ENCODE results near the gene SNAPC4. TPM values are rescaled to one million over a fixed set of nuclear protein-coding genes. Genes with fewer than 3 reads are reported as not detected.

Gene SNAPC4
- total and polyA plus RNA-seq, 4 donors: 1.6 to 13.9 (median 7.3) TPM

DNA sequence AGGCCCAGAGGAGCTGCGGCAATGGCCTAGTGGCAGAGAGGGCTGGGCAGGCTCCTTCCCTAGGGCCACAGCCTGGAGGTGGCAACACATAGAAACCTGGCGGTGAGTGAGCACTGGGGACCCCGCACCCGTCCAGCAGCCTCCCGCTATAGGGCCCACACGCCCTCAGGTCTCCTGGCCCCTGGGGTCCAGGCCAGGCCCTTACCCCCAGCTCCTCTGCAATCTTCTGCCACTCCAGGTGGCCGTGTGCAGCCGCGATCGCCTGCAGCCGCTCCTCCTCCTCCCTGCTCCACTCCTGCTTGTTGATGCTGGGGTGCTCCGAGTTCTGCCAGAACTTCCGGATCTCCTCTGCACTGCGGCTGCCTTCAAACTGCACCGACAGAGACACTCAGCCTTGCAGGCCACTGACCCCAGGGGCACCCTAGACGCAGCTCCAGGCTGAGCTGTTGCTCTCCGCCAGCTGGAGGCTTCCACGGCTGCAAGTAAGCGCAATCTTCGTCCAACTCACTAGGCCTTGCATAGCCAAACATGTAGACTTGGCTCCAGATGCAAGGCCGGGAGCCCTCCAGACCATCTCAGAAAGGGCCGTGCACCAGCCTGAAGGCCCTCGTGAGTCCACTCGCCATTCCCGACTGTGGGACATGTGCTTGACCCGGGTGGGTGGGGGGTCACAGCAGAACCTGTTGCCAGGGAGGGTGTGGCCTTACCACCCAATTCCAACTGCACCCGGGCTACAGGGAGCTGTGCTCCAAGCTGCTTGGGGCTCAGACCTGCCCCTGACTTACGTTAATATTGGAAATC lies 8.0 kb downstream of the SNAPC4 start:
- no peaks in the 10 kb centered on the region for H3K27me3 ChIP-seq (ENCODE audit: control insufficient read depth in 1 of 2, insufficient read depth in 2 of 2, low read length in 1 of 2)
- WGBS, 2 donors: 90 to 92% methylated on average over 27 to 28 of the region's 28 CpGs
- no peaks in the 10 kb centered on the region for H3K9me3 ChIP-seq (ENCODE audit: control insufficient read depth, low read length)
- DNase-seq (no peak), ATAC-seq (ENCODE audit: low FRiP score) (peak; percentile 42)
- H3K4me1 ChIP-seq (ENCODE audit: control insufficient read depth in 1 of 2, insufficient read depth in 2 of 2, low read length in 2 of 2): no peaks in the 10 kb centered on the region
- no peak overlapping the region for H3K27ac ChIP-seq (ENCODE audit: low read depth in 1 of 2, low read length in 2 of 2)
- intact Hi-C loops (cut with DNase I): no loop called here
- H3K36me3 ChIP-seq (ENCODE audit: control insufficient read depth in 1 of 2, insufficient read depth in 2 of 2, low read length in 1 of 2): peaks cover 0 to 4% of the 10 kb centered on the region in 2 donors
- H3K4me3 ChIP-seq (ENCODE audit: low read length in 2 of 2): no peak overlapping the region

DNA sequence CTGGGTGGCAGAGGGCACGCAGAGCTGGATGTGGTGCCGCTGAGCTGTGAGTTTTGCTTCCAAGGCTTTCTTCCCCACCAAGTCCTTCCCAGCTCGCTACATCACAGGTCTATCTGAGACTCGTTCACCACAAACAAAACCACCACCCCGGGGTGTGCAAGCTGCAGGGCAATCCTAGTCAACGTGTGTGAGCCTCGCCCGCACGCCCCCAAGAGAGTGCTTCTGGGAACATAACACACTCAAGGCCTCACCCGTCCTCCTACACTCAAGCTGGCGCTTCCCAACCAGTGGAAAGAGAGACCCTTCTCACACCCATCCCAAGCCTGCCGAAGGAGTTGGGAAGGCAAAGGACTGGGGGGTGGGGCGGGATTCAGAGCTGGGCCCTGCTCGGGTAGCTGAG lies 10.6 kb downstream of the SNAPC4 start:
- ATAC-seq (ENCODE audit: low FRiP score): no peak
- no peak overlapping the region for H3K27ac ChIP-seq (ENCODE audit: low read depth in 1 of 2, low read length in 2 of 2)
- intact Hi-C loops (cut with DNase I): no loop called here
- H3K36me3 ChIP-seq (ENCODE audit: control insufficient read depth in 1 of 2, insufficient read depth in 2 of 2, low read length in 1 of 2): no peaks in the 10 kb centered on the region
- H3K27me3 ChIP-seq (ENCODE audit: control insufficient read depth in 1 of 2, insufficient read depth in 2 of 2, low read length in 1 of 2): no peaks in the 10 kb centered on the region
- no peaks in the 10 kb centered on the region for H3K9me3 ChIP-seq (ENCODE audit: control insufficient read depth, low read length)
- 88% methylated on average over 14 of the region's 14 CpGs for WGBS, 2 donors
- no peak overlapping the region for H3K4me3 ChIP-seq (ENCODE audit: low read length in 2 of 2)
- H3K4me1 ChIP-seq (ENCODE audit: control insufficient read depth in 1 of 2, insufficient read depth in 2 of 2, low read length in 2 of 2): no peaks in the 10 kb centered on the region
- no peak for DNase-seq

DNA sequence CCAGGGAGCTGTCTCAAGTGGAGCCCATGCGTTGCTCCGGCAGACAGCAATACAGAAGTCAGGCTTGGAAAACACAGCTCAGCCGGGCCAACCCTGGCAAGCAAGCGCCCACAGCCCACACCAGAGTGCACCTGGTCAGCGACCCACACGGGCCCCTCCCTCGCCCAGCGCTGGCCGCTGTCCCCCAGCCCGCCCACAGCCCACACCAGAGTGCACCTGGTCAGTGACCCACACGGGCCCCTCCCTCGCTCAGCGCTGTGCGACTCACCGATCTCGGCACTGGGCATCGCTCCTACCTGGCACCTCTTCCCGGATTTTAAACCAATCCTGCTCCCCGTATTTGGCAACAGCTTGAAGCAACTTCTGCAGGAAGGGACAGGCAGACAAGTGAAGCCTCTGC lies 12.8 kb downstream of the SNAPC4 start:
- DNase-seq: no peak
- Histone ChIP-seq H3K27me3 (ENCODE audit: control insufficient read depth in 1 of 2, insufficient read depth in 2 of 2, low read length in 1 of 2) (no peaks in the 10 kb centered on the region), H3K36me3 (ENCODE audit: control insufficient read depth in 1 of 2, insufficient read depth in 2 of 2, low read length in 1 of 2) (peaks cover 0 to 3% of the 10 kb centered on the region in 2 donors), H3K9me3 (ENCODE audit: control insufficient read depth, low read length) (no peaks in the 10 kb centered on the region), H3K27ac (ENCODE audit: low read depth in 1 of 2, low read length in 2 of 2) (no peak overlapping the region), H3K4me3 (ENCODE audit: low read length in 2 of 2) (no peak overlapping the region), H3K4me1 (ENCODE audit: control insufficient read depth in 1 of 2, insufficient read depth in 2 of 2, low read length in 2 of 2) (no peaks in the 10 kb centered on the region)
- WGBS, 2 donors: 97% methylated on average over 19 of the region's 19 CpGs
- ATAC-seq (ENCODE audit: low FRiP score): no peak
- intact Hi-C loops (cut with DNase I): no loop called here

DNA sequence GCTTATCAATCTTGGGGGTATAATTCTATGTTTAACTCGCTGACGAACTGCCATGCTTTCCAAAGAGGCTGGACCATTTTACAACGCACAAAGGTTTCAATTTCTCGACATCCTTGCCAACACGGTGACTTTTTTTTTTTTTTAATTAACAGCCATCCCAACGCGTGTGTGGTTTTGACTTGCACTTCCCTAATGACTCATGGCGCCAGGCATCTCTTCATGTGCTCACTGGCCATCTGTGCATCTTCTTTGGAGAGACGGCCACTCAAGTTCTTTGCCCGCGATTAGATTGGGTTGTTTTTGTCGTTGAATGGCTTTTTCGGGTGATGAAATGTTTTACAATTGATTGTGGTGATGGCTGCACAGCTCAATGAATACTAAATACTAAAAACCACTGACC lies 14.0 kb downstream of the SNAPC4 start:
- no peak for DNase-seq
- H3K36me3 ChIP-seq (ENCODE audit: control insufficient read depth in 1 of 2, insufficient read depth in 2 of 2, low read length in 1 of 2): peaks cover 0 to 4% of the 10 kb centered on the region in 2 donors
- no peak for ATAC-seq (ENCODE audit: low FRiP score)
- no peaks in the 10 kb centered on the region for H3K27me3 ChIP-seq (ENCODE audit: control insufficient read depth in 1 of 2, insufficient read depth in 2 of 2, low read length in 1 of 2)
- 92% methylated on average over 13 of the region's 13 CpGs for WGBS, 2 donors
- no peak overlapping the region for H3K4me3 ChIP-seq (ENCODE audit: low read length in 2 of 2)
- H3K27ac ChIP-seq (ENCODE audit: low read depth in 1 of 2, low read length in 2 of 2): no peak overlapping the region
- no peaks in the 10 kb centered on the region for H3K4me1 ChIP-seq (ENCODE audit: control insufficient read depth in 1 of 2, insufficient read depth in 2 of 2, low read length in 2 of 2)
- no peaks in the 10 kb centered on the region for H3K9me3 ChIP-seq (ENCODE audit: control insufficient read depth, low read length)
- intact Hi-C loops (cut with DNase I): no loop called here

DNA sequence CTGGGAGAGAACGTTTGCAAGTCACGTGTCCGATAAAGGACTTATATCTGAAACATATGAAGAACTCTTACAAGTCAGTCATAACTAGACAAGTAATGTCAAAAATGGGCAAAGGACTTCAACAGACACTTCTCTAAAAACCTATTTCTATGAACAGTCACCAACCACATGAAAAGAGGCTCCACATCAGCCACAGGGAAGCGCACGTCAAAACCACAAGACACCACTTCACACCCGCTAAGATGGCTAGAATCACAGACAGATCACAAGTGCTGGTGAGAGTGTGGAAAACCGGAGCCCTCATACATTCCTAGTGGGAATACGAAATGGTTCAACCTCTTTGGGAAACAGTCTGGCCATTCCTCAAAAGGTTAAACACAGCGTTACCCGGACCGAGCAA lies 15.0 kb downstream of the SNAPC4 start:
- DNase-seq: no peak
- H3K27ac ChIP-seq (ENCODE audit: low read depth in 1 of 2, low read length in 2 of 2): no peak overlapping the region
- no peaks in the 10 kb centered on the region for H3K9me3 ChIP-seq (ENCODE audit: control insufficient read depth, low read length)
- no peaks in the 10 kb centered on the region for H3K27me3 ChIP-seq (ENCODE audit: control insufficient read depth in 1 of 2, insufficient read depth in 2 of 2, low read length in 1 of 2)
- no peak for ATAC-seq (ENCODE audit: low FRiP score)
- no peaks in the 10 kb centered on the region for H3K4me1 ChIP-seq (ENCODE audit: control insufficient read depth in 1 of 2, insufficient read depth in 2 of 2, low read length in 2 of 2)
- H3K4me3 ChIP-seq (ENCODE audit: low read length in 2 of 2): no peak overlapping the region
- intact Hi-C loops (cut with DNase I): no loop called here
- WGBS, 2 donors: 92 to 94% methylated on average over 11 of the region's 11 CpGs
- H3K36me3 ChIP-seq (ENCODE audit: control insufficient read depth in 1 of 2, insufficient read depth in 2 of 2, low read length in 1 of 2): peaks cover 0 to 4% of the 10 kb centered on the region in 2 donors

DNA sequence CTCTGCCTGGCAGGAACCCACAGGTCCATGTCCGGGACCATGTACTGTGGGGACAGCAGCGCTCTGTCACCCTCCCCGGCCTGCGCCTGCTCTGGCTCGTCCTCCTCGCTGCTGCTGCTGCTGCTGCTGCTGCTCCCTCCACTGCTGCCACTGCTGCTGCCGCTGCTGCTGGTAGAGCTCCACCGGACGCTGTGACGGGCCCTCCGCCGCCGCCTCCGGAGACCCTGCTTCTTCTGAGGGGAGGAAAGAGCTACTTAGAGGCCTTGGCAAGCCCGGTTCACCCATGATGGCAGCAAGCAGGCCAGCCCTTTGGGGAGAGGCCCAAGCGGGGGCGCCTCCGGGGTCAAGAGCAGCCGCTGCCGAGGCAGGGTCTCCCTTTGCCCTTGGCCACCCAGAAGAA lies 16.5 kb downstream of the SNAPC4 start:
- whole genome bisulfite sequencing, 2 donors: 93 to 96% methylated on average over 18 to 20 of the region's 20 CpGs
- intact Hi-C loops (cut with DNase I): no loop called here
- DNase-seq (no peak), ATAC-seq (ENCODE audit: low FRiP score) (no peak)
- Histone ChIP-seq H3K4me3 (ENCODE audit: low read length in 2 of 2) (no peak overlapping the region), H3K4me1 (ENCODE audit: control insufficient read depth in 1 of 2, insufficient read depth in 2 of 2, low read length in 2 of 2) (no peaks in the 10 kb centered on the region), H3K9me3 (ENCODE audit: control insufficient read depth, low read length) (no peaks in the 10 kb centered on the region), H3K27me3 (ENCODE audit: control insufficient read depth in 1 of 2, insufficient read depth in 2 of 2, low read length in 1 of 2) (no peaks in the 10 kb centered on the region), H3K36me3 (ENCODE audit: control insufficient read depth in 1 of 2, insufficient read depth in 2 of 2, low read length in 1 of 2) (peaks cover 0 to 4% of the 10 kb centered on the region in 2 donors), H3K27ac (ENCODE audit: low read depth in 1 of 2, low read length in 2 of 2) (no peak overlapping the region)

DNA sequence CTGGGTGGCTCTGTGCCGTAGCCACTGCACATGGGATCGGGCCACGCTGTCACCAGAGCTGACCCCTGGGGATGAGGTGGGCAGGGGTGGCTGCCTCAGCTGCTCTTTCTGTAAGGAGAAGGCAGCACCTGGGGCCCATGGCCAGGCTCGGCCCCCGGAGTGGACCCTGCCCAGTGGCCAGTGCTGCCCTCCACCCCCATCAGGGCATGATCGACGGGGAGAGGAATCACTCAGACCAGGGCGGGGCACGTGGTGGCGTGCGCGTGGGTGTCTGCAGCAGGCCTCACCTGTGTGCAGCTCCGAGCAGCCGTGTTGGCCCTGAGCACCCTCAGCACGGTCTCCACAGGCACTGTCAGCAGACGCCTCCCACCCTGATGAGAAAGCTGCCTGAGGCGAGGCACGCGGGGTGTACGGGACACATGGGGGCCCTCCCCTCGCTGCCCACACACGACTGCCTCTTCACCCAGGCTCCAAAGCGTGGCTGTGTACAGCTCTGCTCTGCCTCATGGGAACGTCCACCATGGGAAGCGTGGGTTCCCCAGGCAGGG lies 17.9 kb downstream of the SNAPC4 start:
- DNase-seq: no peak
- intact Hi-C loops (cut with DNase I): no loop called here
- 91 to 92% methylated on average over 23 to 25 of the region's 25 CpGs for WGBS, 2 donors
- Histone ChIP-seq H3K4me1 (ENCODE audit: control insufficient read depth in 1 of 2, insufficient read depth in 2 of 2, low read length in 2 of 2) (no peaks in the 10 kb centered on the region), H3K36me3 (ENCODE audit: control insufficient read depth in 1 of 2, insufficient read depth in 2 of 2, low read length in 1 of 2) (peaks cover 0 to 4% of the 10 kb centered on the region in 2 donors), H3K27me3 (ENCODE audit: control insufficient read depth in 1 of 2, insufficient read depth in 2 of 2, low read length in 1 of 2) (no peaks in the 10 kb centered on the region), H3K27ac (ENCODE audit: low read depth in 1 of 2, low read length in 2 of 2) (no peak overlapping the region), H3K4me3 (ENCODE audit: low read length in 2 of 2) (no peak overlapping the region), H3K9me3 (ENCODE audit: control insufficient read depth, low read length) (no peaks in the 10 kb centered on the region)
- ATAC-seq (ENCODE audit: low FRiP score): no peak

DNA sequence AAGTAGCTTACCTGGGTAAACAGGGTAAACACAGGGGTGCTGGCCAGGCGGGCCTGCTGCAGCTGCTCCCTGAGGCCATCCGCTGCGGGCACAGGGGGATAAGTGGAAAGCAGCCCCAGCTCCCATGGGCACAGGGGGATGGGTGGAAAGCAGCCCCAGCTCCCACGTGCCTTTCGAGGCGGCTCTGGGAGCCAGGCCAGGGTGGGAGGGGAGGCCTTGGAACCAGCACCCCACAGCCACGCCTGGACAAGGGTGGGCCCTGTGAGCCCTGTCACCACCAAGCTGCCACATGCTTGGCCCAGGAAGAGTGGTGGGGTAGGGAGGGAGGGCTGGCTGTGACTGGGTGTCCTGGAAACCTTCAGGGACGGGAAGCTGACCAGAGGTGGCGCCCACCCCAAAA lies 18.7 kb downstream of the SNAPC4 start:
- intact Hi-C loops (cut with DNase I): no loop called here
- Histone ChIP-seq H3K27ac (ENCODE audit: low read depth in 1 of 2, low read length in 2 of 2) (no peak overlapping the region), H3K4me3 (ENCODE audit: low read length in 2 of 2) (no peak overlapping the region), H3K27me3 (ENCODE audit: control insufficient read depth in 1 of 2, insufficient read depth in 2 of 2, low read length in 1 of 2) (no peaks in the 10 kb centered on the region), H3K36me3 (ENCODE audit: control insufficient read depth in 1 of 2, insufficient read depth in 2 of 2, low read length in 1 of 2) (peaks cover 0 to 4% of the 10 kb centered on the region in 2 donors), H3K9me3 (ENCODE audit: control insufficient read depth, low read length) (no peaks in the 10 kb centered on the region), H3K4me1 (ENCODE audit: control insufficient read depth in 1 of 2, insufficient read depth in 2 of 2, low read length in 2 of 2) (no peaks in the 10 kb centered on the region)
- 61 to 70% methylated on average over 9 of the region's 9 CpGs for WGBS, 2 donors
- no peak for ATAC-seq (ENCODE audit: low FRiP score)
- no peak for DNase-seq

DNA sequence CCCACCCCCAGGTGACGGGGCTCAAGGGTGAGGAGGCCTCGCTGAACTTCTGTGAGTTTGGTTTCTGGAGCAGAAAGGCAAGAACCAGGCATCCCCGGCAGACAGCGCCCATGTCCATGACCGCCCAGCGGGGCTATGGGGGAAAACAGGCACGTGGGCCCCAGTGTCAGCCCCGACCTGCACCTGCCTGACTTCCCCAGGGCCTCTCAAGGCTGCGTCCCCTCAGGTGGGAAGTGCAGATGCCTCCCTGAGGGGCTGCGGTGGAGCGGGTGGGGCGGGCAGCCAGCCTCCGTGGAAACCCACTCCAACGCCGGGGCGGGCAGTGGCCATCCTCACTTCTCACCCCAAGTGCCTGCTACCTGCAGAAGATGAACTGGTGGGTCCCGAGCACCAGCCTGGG lies 19.6 kb downstream of the SNAPC4 start:
- Histone ChIP-seq H3K4me1 (ENCODE audit: control insufficient read depth in 1 of 2, insufficient read depth in 2 of 2, low read length in 2 of 2) (no peaks in the 10 kb centered on the region), H3K9me3 (ENCODE audit: control insufficient read depth, low read length) (no peaks in the 10 kb centered on the region), H3K27me3 (ENCODE audit: control insufficient read depth in 1 of 2, insufficient read depth in 2 of 2, low read length in 1 of 2) (no peaks in the 10 kb centered on the region), H3K27ac (ENCODE audit: low read depth in 1 of 2, low read length in 2 of 2) (no peak overlapping the region), H3K36me3 (ENCODE audit: control insufficient read depth in 1 of 2, insufficient read depth in 2 of 2, low read length in 1 of 2) (peaks cover 0 to 4% of the 10 kb centered on the region in 2 donors), H3K4me3 (ENCODE audit: low read length in 2 of 2) (no peak overlapping the region)
- 92 to 94% methylated on average over 17 of the region's 17 CpGs for WGBS, 2 donors
- no peak for ATAC-seq (ENCODE audit: low FRiP score)
- intact Hi-C loops (cut with DNase I): no loop called here
- DNase-seq: no peak

Data from aorta (tissue), 5 donors.